ENCODE data around the gene TAPT1. TPM values are rescaled to one million over a fixed set of nuclear protein-coding genes. Genes with fewer than 3 reads are reported as not detected.

The TAPT1 gene
- total and polyA plus RNA-seq, 2 of the 13 experiments (the other 11 are each of a cell fraction or from before 2014, with no cell fraction given): 24.5 to 25.3 TPM

GRCh38 chr4:16250661-16251365 lies 24.5 kb upstream of the TAPT1 start (continued):
- TF ChIP-seq ZNF652 (CRISPR knock-in tag; IDR thresholded peaks at IDR 0.05; ENCODE audit: borderline replicate concordance, low read depth) (no peak), SP1 (IDR thresholded peaks at IDR 0.05) (no peak), SP1 (CRISPR knock-in tag; IDR thresholded peaks at IDR 0.05) (no peak), RFX5 (IDR thresholded peaks at IDR 0.05; ENCODE audit: low read depth, low read length) (peak; percentile 48; the same call in 1 of the 2 replicates), FOXK2 (IDR thresholded peaks at IDR 0.05) (0 out of 2 replicates have a peak, but pooled peaks have one; percentile 25), HMGXB3 (CRISPR knock-in tag; IDR thresholded peaks at IDR 0.05; ENCODE audit: borderline replicate concordance) (no peak), ARID5B (CRISPR knock-in tag; IDR thresholded peaks at IDR 0.05) (peak; percentile 87), HDAC2 (CRISPR knock-in tag; IDR thresholded peaks at IDR 0.05) (peak; percentile 26; the same call in 1 of the 2 replicates), ZNF292 (CRISPR knock-in tag; IDR thresholded peaks at IDR 0.05; ENCODE audit: borderline replicate concordance, low read depth) (peak; percentile 69; the same call in 1 of the 2 replicates), GATA4 (IDR thresholded peaks at IDR 0.05; ENCODE audit: borderline replicate concordance, low read depth) (peak; percentile 37; the same call in 1 of the 2 replicates), TEAD3 (CRISPR knock-in tag; optimal IDR thresholded peaks at IDR 0.05; ENCODE audit: borderline replicate concordance) (peak; percentile 87), AHDC1 (CRISPR knock-in tag; IDR thresholded peaks at IDR 0.05; ENCODE audit: borderline replicate concordance) (peak; percentile 62; the same call in 1 of the 2 replicates), MAX (IDR thresholded peaks at IDR 0.05) (peak; percentile 22; the same call in 1 of the 2 replicates), ZNF101 (CRISPR knock-in tag; IDR thresholded peaks at IDR 0.05; ENCODE audit: borderline replicate concordance, low read depth) (no peak), ISL2 (CRISPR knock-in tag; IDR thresholded peaks at IDR 0.05) (peak; percentile 56; the same call in 1 of the 2 replicates), TGIF2 (CRISPR knock-in tag; IDR thresholded peaks at IDR 0.05) (no peak)

Data from HepG2 (cell line).